GM19099 (cell line): ENCODE results near the gene MTARC2.
A peak's percentile ranks its signal among the peaks of the same experiment; 100 is the strongest.

ENCODE experiments used
- POLR2A ChIP-seq: IDR thresholded peaks from 3 replicates; pipeline ENCODE4 v1.6.1; 2011; ENCODE audit warnings: low read depth; ENCODE audit not compliant: insufficient read length; ENCODE audit errors: extremely low read depth

MTARC2 gene

DNA sequence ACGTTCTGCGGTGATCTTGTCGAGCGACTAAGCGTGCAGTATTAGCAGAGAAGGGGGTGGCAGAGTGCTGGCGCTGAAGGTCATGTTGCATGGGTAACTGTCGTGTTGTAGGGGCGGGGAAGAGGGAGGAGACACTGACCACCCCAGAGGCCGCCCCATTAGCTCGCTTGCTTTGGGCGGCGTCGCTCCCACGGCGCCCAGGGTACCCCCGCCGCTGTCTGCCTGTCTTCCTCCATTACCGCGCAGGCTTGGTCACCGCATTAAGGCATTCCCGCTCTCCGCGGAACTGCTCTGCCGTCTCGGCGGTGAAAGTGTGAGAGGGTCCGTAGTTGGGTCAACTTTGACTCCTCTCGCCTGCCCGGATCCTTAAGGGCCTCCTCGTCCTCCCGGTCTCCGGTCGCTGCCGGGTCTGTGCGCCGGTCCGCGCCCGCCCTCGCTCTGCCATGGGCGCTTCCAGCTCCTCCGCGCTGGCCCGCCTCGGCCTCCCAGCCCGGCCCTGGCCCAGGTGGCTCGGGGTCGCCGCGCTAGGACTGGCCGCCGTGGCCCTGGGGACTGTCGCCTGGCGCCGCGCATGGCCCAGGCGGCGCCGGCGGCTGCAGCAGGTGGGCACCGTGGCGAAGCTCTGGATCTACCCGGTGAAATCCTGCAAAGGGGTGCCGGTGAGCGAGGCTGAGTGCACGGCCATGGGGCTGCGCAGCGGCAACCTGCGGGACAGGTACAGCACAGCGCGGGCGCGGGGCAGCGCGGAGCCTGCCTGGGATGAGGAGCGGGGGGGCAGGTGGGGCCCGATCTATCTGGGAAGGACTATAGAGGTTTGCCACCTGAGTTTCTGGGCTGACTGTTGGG is at the start of gene MTARC2:
TSS of gene MTARC2 (plus strand) at position 234 of the 846 bp plus-strand sequence. CDS start at position 444, 210 bp downstream.
- peak; percentile 71 for TF ChIP-seq POLR2A

DNA sequence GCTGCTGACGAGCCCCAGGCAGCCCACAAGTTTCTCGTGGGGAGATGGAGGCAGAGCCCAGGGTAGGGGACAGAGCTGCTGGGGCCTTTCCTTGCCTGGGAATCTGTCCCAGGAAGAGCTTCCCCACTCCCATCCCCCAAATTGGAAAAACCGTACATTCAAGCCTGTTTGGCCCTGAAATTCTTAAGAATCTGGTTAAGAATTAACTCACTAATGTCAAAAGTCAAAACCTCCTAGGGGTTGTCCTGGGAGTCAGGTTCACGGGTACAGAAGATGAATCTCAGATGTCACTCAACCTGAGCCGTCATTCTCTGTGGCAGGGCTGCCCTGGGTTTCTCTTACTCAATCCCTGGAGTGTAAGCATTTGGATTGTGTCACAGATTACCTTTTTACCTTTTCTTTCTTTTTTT is 49.5 kb upstream of the MTARC2 start:
- TF ChIP-seq POLR2A: no peak

DNA sequence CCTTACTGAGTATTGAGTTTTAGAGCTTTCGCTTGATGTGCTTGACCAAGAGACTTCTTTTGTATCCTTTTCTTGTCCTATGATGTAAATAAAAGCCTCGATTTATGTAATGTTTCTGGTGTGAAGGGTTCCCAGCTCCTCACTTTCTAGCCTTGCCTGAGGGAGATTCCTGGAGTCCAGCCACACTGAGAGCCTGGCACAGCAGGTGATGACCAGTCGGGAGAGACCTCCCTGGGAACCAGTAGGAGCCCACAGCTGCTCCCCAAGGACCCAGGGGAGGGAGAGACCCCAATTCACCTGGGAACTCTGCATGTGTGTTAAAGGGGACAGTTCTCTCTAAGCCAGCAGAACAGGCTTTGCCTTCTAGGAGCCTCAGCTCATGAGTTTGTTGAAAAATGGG is 49.1 kb upstream of the MTARC2 start:
- no peak for TF ChIP-seq POLR2A

DNA sequence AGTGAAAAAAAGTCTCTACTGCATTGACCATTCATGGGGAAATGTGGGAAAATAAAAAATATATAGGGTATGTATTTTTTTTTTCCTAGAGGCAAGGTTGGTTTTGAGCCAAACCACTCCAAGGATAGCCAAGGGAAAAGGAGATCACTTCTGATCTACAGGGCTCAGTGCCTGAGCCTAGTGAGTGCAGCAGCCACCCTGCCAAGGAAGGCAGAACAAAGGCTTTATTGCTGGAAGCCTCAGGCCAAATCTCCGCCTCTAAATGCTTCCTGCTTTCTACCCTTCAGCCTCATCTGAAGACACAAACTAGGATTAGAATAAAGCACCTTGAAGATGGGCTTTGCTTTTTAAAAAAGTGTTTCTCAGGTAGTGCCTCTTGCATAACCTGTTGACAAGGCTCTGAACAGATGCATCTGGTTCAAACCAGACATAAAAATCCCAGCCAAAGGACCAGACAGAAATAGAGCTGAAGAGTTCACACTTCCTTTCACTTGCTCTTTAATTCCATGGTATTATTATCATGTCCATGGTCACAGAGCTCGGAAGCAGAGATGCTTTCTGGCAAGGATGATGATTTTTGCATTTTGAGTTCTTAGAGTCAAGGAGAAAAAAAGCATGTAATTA is 47.5 kb upstream of the MTARC2 start:
- no peak for TF ChIP-seq POLR2A

DNA sequence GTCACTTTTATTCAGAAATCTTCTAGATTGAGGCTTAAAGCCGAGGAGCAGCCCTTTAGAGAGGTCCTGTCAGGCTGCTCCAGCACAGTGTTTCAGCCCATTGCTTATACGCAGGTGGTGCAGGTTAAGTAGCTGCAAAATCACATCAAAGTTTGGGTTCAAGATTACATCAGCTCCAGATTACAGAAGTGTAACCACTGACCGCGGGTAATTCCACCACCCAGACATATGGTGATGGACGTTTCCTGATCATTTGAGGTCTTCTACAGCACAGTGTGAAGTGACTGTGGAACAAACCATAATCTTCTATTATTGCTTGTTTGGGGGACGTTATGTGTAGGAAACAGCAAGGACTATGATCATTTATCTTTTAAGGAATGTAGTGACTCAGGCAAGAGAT is 46.1 kb upstream of the MTARC2 start:
- no peak for TF ChIP-seq POLR2A

DNA sequence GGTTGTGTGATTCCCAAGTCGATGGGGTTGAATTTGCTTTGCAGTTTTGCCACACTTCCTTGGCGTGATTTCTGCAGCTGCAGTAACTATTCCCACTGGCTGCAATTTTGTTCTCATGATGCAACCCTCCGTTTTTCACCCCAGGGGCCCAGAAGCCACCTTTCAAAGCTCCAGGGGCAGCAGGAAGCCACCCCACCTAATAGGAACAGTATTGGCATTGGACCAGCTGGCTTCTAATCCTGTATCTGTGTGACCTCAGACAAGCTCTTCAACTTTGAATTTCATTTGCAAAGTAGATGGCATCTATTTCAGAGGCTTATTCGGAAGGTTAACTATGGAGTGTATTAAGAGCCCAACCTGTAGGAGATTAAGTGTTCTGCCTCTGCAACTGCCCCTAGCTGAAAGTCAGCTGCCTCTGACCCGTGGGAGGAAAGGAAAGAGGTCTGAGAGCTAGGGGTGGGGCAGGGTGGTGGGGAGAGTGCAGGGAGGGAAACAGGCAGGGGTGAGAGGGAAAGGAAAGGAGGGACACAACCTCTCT is 45.3 kb upstream of the MTARC2 start:
- TF ChIP-seq POLR2A: no peak

DNA sequence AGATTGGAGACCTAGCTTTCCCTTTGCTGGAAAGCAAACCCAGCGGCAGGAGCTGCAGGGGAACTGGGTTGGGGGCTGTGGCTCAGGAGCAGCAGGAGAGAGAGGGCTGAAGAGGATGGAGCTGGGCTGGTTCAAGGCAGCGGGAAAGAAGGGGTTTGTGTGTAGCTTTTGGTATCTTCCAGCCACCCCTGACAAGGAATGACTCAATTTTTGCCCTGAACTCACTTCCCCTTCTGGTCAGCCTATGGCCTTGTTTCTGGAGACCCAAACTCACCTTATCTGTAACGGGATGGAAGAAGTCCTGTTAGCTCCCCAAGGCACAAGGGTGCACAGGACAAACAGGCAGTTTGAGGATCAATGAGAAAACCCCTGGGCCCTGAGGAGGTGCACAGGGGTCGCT is 44.8 kb upstream of the MTARC2 start:
- no peak for TF ChIP-seq POLR2A

DNA sequence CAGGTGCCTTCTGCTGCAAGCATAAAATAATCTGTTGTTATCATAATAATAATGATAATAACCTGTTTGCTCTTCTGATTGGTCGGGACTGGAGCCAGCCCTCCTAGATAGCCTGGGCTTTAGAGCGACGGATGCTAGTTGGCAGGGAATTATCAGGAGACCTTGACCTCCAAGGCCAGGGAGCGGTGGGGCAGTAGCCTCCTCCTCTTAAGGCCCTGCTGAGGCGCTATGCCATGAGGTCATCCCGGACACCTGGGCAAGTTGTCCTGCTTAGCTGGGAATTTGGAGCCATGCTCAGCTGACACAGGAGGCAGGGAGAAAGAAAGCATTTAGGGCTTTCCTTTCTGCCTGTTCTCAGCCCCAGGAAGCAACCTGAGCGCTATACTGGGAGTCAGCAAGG is 42.3 kb upstream of the MTARC2 start:
- TF ChIP-seq POLR2A: no peak

DNA sequence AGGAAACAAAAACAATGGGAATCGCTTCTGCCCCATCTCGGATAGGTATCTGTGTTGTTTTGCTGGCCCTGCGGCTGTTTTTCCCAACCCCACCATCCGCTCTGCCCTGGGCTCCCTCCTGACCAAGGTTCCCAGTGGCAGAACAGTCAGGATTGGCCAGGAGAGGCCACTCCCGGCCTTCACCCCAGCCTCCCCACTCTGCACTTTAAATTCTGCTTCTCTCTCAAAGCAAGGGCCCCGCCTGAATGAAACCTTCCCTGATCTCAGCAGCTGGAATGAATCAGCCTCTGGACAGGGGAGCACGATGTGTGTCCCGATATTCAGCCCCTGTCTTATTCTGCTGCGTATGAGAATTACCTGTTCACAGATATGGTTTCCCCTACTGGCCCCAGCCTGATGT is 41.6 kb upstream of the MTARC2 start:
- no peak for TF ChIP-seq POLR2A

DNA sequence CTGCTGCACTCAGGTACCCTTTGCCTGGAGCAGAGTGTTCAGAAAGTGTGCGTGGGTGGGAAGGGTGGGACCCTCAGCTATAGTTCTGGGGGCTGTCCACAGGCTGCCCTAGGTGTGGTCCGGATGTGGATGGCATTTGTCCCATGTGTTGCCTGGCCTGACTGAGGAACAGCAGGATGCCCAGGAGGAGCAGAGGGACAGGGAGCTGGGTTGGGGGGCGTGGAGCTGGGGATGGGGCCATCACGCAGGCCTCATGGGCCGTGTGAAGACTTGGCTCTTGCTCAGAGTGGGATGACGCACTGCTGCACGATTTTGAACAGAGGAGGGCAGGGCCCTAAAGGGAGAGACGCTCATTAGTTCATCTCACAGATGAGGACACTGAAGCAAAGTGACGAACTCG is 41.0 kb upstream of the MTARC2 start:
- TF ChIP-seq POLR2A: no peak

DNA sequence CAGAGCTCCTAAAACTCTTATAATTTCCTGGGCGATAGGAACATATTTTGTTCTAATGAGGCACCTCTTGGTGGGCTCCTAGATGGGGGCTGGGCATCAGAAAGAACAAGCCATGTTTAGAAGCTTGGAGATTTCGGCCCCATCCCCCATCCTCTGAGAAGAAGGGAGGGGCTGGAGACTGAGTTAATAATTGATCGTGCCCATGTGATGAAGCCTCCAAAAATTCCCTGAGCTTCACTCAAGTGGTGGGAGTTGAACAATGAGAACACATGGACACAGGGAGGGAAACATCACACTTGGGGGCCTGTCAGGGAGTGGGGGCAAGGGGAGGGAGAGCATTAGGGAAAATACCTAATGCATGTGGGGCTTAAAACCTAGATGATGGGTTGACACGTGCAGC is 39.9 kb upstream of the MTARC2 start:
- no peak for TF ChIP-seq POLR2A

DNA sequence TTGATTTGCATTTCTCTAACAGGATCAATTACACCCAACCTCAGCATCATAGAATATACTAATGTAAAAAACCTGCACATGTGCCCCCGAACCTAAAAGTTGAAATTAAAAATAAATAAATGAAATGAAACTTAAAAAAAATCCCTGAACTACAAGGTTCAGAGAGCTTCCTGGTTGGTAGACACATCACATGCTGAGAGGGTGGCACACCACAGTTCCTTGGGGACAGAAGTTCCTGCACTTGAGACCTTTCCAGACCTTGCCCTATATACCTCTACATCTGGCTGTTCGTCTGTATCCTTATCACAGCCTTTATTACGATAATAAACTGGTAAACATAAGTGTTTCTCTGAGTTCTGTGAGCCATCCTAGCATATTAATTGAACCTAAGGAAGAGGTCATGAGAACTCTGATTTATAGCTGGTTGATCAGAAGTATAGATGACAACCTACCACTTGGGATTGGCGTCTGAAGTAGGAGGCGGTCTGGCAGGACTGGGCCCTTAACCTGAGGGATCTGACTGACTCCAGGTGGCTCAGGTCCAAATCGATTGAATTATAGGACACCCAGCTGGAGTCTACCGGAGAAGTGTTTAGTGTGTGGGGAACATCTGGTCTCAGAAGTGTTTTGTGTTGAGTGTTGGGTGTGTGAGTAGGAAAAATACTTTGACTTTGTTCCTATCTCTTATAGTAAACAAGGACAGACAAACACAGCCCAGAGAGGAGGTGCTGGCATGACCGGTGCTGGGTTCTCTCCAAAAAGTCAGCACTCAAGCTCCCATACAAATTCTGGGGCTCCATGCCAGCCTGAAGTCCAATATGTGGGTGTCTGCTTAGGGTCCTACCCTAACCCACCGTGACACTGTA is 39.0 kb upstream of the MTARC2 start:
- TF ChIP-seq POLR2A: no peak

DNA sequence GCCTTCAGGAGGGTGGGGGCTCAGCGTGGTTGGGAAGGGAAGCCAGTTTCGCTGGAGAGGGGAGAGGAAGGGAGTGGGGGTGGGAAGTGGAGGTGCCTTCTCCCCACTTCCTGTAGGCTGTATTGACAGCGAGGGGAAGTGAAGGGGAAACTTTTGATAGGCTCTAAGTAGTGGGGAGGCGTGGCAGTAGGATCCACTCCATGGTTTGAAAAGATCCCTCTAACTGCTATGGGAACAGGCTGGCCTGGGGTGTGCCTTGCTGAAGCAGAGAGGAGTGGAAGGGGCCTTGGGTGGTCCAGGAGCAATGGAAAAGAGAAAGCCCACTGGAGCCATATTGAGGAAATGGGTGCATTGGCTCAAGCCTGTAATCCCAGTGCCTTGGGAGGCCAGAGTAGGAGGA is 37.8 kb upstream of the MTARC2 start:
- no peak for TF ChIP-seq POLR2A

DNA sequence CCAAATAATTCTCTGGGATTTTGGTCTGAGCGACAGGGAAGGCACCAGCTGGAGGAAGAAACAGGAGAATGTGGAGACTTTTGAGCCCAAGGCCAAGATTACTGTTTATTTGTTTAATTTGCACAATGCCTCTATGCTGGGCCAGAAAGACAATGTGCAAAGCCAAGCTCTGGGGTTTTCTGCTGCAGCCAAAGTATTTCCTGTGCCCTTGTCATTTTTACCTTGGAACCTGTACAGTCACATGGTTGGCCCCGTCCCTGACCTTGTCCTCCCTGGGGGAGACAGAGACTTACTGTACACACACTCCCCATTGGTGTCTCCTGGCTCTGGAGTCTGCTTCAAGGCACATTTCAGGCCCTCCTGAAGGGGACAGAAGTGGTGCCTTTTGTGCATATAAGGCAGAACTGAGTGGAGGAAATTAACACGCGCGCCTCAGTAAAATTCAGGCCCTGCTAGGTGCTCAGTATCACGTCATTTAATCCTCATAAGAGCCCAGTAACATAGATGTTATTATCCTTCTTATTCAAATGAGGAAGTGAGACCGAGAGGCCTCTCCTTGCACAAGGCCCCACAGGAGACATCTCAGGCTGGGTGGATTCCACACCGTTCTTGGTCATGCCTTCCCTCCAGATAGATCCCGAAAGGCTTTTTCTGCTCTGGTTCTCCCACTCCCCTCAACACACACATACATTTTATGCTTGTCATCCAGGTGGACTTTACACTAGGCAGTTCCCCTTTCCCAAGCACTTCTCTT is 36.9 kb upstream of the MTARC2 start:
- TF ChIP-seq POLR2A: no peak

DNA sequence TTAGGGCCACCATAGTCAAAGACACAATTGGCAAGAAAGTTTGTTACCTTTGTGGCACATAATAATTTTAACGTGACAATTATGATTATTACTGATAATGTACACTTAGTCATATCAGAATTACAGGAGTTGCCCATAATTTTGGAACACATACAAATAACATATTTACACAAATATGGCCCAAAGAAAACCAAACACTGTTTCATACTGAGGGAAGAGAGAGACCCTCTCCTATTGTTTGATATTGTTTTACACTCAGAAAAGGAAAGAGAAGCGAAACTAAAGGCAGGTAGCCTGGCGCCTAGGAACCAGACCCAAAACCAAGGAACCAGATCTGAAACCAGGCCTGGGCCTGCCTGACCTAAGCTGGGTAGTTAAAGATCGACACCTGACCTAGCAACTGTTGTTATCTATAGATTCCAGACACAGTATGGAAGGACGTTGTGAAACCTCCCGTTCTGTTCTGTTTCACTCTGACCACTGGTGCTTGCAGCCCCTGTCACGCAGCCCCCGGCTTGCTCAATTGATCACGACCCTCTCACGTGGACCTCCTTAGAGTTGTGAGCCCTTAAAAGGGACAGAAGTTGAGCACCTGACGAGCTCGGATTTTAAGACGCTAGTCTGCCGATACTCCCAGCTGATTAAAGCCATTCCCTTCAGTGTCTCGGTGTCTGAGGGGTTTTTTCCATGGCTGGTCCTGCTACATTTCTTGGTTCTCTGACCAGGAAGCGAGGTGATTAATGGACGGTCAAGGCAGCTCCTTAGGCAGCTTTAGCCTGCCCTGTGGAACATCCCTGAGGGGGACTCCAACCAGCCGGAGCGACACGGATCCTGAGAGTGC is 30.1 kb upstream of the MTARC2 start:
- peak; percentile 53 for TF ChIP-seq POLR2A
